ENCODE measurements around the gene ECM1. TPM values are rescaled to one million over a fixed set of nuclear protein-coding genes. Genes with fewer than 3 reads are reported as not detected.
A peak's percentile ranks its signal among the peaks of the same experiment; 100 is the strongest.

The ECM1 gene
- total RNA-seq, 2 donors from 2014 or later, result 6.3 to 10.5 TPM

DNA sequence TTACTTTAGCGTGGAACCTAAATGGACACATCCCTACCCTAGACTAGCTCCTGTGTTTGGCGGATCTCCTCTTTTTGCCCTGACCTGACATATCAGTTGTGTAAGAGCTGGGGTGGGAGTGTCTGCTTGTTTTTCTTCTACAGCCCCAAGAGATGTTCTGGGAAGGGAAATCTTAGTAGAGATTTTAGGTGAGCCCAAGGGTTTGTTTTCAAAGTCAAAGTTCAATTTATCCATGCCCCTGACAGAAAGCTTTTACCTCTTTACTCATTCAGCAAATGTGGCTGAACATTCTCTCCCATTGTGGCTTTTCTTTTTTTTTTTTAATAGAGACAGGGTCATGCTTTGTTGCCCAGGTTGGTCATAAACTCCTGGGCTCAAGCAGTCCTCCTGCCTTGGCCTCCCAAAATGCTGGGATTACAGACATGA, 28.0 kb upstream of the ECM1 start:
- Histone ChIP-seq H3K36me3 (no peaks in the 10 kb centered on the region), H3K4me3 (no peak overlapping the region), H3K27ac (no peak overlapping the region), H3K9ac (ENCODE audit: low read depth in 2 of 2, low read length in 2 of 2) (no peak overlapping the region), H3K27me3 (no peaks in the 10 kb centered on the region), H3K9me3 (no peaks in the 10 kb centered on the region), H3K4me1 (peaks cover 7% of the 10 kb centered on the region)
- intact Hi-C loops (cut with DNase I), result no loop called here
- TF ChIP-seq, protein P1, sequence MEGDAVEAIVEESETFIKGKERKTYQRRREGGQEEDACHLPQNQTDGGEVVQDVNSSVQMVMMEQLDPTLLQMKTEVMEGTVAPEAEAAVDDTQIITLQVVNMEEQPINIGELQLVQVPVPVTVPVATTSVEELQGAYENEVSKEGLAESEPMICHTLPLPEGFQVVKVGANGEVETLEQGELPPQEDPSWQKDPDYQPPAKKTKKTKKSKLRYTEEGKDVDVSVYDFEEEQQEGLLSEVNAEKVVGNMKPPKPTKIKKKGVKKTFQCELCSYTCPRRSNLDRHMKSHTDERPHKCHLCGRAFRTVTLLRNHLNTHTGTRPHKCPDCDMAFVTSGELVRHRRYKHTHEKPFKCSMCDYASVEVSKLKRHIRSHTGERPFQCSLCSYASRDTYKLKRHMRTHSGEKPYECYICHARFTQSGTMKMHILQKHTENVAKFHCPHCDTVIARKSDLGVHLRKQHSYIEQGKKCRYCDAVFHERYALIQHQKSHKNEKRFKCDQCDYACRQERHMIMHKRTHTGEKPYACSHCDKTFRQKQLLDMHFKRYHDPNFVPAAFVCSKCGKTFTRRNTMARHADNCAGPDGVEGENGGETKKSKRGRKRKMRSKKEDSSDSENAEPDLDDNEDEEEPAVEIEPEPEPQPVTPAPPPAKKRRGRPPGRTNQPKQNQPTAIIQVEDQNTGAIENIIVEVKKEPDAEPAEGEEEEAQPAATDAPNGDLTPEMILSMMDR (IDR thresholded peaks at IDR 0.05), result no peak
- no peak for DNase-seq

DNA sequence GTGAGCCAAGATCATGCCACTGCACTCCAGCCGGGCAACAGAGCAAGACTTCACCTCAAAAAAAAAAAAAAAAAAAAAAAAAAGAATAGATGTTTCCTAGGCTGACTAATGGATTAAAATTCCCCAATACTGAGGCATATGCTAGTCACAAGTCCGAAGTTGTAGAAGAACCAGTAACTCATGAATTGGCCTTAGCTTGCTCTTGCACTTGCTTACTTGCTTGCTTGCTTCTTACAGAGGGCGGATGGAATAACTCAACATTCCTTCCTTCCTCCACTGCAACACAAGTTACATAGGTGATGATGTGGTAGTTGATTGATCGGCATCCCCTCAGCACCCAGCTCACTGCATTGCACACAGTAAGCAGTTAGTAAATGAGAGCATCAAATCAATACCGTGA, 23.5 kb upstream of the ECM1 start:
- Histone ChIP-seq H3K9ac (ENCODE audit: low read depth in 2 of 2, low read length in 2 of 2) (no peak overlapping the region), H3K9me3 (no peaks in the 10 kb centered on the region), H3K27me3 (no peaks in the 10 kb centered on the region), H3K27ac (no peak overlapping the region), H3K4me1 (peaks cover 5% of the 10 kb centered on the region), H3K4me3 (no peak overlapping the region), H3K36me3 (no peaks in the 10 kb centered on the region)
- TF ChIP-seq, protein P1 (IDR thresholded peaks at IDR 0.05), result no peak
- intact Hi-C loops (cut with DNase I), result no loop called here
- DNase-seq, result no peak

DNA sequence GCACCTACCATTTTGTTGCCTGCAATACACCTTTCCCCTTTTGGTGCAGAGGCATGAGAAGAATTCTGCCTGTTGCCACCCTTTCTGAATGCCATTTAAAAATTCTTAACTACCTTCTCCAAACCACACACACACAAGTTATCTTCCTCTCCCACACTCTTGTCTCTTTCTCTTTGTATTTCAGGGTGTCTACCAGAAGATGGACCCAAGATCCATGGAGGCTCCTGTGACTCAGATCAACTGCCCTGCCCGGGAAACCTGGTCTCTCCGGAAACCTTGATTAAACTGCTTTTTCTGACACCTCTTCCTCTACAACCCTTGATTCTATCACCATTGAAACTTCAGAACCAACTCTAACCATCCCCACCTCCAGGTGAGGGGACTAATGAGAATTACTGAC, 23.0 kb upstream of the ECM1 start:
- Histone ChIP-seq H3K27me3 (no peaks in the 10 kb centered on the region), H3K9ac (ENCODE audit: low read depth in 2 of 2, low read length in 2 of 2) (no peak overlapping the region), H3K4me3 (no peak overlapping the region), H3K4me1 (peaks cover 5% of the 10 kb centered on the region), H3K36me3 (no peaks in the 10 kb centered on the region), H3K9me3 (no peaks in the 10 kb centered on the region), H3K27ac (no peak overlapping the region)
- TF ChIP-seq, protein P1 (IDR thresholded peaks at IDR 0.05), result no peak
- no peak for DNase-seq
- intact Hi-C loops (cut with DNase I), result no loop called here

DNA sequence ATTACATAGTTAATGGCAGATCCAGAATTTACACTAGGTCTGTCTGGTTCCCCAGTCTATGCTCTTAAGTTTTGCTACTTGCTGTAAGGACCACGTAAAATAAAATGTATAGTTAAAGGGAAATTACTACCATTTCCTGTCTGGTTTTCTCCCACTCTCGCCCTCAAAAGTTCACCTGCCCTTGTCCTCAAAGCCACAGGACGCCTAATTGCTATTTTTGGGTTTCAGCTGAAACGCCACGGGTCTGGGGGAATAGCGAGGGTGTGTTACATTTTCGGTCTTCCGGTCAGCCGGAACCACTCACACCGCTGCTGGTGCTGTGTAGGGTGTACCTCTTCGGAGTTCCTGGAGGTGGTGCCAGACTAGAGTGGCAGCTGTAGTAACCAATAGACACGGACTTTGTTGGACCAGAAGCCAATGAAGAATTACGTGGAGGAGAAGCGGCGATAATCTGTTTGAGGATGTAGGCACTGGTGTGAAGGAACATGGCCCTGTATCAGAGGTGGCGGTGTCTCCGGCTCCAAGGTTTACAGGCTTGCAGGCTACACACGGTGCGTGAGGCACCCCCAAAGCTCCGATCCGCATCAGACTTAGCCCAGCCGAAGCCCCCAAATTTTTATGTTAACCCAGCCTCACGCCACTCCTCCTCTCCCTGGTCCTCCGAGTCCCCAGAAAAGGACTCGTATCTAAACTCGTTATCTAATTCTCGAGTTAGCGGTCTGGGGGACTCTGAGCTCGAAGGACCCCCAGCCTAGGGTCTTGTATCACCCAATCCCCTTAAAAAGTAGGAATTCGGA, 20.7 kb upstream of the ECM1 start, which contains the start of gene TARS2:
Gene TARS2 (plus strand): TSS at position 454 of the 797 bp plus-strand sequence. CDS start 32 bp downstream, at position 486.
- peaks cover 5% of the 10 kb centered on the region for H3K4me1 ChIP-seq
- peaks cover 1% of the 10 kb centered on the region for H3K36me3 ChIP-seq
- H3K4me3 ChIP-seq, result peak within 1 kb of the TSS; percentile 64
- H3K9me3 ChIP-seq, result no peaks in the 10 kb centered on the region
- peak; percentile 98 for DNase-seq
- peak within 1 kb of the TSS; percentile 18 for H3K27ac ChIP-seq
- intact Hi-C loops (cut with DNase I), result no loop called here
- H3K9ac ChIP-seq (ENCODE audit: low read depth in 2 of 2, low read length in 2 of 2), result peak within 1 kb of the TSS; percentile 81 to 92
- H3K27me3 ChIP-seq, result no peaks in the 10 kb centered on the region
- TF ChIP-seq, protein P1 (IDR thresholded peaks at IDR 0.05), result no peak

DNA sequence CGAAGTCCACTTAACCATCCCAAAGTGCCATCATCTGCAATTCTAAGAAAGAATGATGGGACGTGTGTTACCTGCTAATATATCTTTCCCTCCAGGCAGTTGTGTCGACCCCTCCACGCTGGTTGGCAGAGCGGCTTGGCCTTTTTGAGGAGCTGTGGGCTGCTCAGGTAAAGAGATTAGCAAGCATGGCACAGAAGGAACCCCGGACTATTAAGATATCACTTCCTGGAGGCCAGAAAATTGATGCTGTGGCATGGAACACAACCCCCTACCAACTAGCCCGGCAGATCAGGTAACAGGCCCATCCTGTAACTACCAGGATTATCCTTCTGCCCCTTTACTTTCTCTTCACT, 20.2 kb upstream of the ECM1 start:
- Histone ChIP-seq H3K27me3 (no peaks in the 10 kb centered on the region), H3K9ac (ENCODE audit: low read depth in 2 of 2, low read length in 2 of 2) (peak overlapping the region; percentile 80 to 92), H3K9me3 (no peaks in the 10 kb centered on the region), H3K27ac (peak overlapping the region; percentile 18), H3K36me3 (peaks cover 4% of the 10 kb centered on the region), H3K4me3 (peak overlapping the region; percentile 64), H3K4me1 (peaks cover 5% of the 10 kb centered on the region)
- DNase-seq, result no peak
- intact Hi-C loops (cut with DNase I), result no loop called here
- TF ChIP-seq, protein P1 (IDR thresholded peaks at IDR 0.05), result no peak
